Activated CD8-positive, alpha-beta T cell treated with anti-CD3 and anti-CD28 coated beads for 36 hours (primary cell): Measurements from ENCODE around the gene DHRS2. TPM values are rescaled to one million over a fixed set of nuclear protein-coding genes. Genes with fewer than 3 reads are reported as not detected.

ENCODE experiments used
- ATAC-seq: fragments of 200-7000 bp; cut with Tn5 transposase; one replicate; pipeline ENCODE4 v1.10.0; 2021; ENCODE audit warnings: mild to moderate bottlenecking, moderate library complexity
- CTCF ChIA-PET: fragments of 350-600 bp; sonication (Branson Sonifier 250); formaldehyde crosslinking; loops from one replicate; lab custom pipeline; 2021; ENCODE audit warnings: antibody characterized with exemption; lab: Charles Lee
- POLR2A ChIA-PET: fragments of 350-600 bp; sonication (Branson Sonifier 250); formaldehyde crosslinking; loops from one replicate; lab custom pipeline; 2021; ENCODE audit warnings: antibody characterized with exemption; lab: Charles Lee
- DNase-seq: peaks from one replicate; pipeline ENCODE4 v3.0.0-alpha.2; 2020
- H3K27ac Mint-ChIP-seq: one replicate; pipeline ENCODE4 v1.8.0; 2021; ENCODE audit warnings: mild to moderate bottlenecking, mixed read lengths
- H3K27me3 Mint-ChIP-seq: one replicate; pipeline ENCODE4 v1.8.0; 2021; ENCODE audit warnings: mixed read lengths
- H3K36me3 Mint-ChIP-seq: one replicate; pipeline ENCODE4 v1.8.0; 2021; ENCODE audit warnings: low read depth, mixed read lengths
- H3K4me1 Mint-ChIP-seq: one replicate; pipeline ENCODE4 v1.8.0; 2021; ENCODE audit warnings: low read depth, mixed read lengths
- H3K4me3 Mint-ChIP-seq: one replicate; pipeline ENCODE4 v1.8.0; 2021; ENCODE audit warnings: mild to moderate bottlenecking, moderate library complexity, mixed read lengths
- H3K9me3 Mint-ChIP-seq: one replicate; pipeline ENCODE4 v1.8.0; 2021; ENCODE audit warnings: mixed read lengths
- CTCF ChIP-seq: fragments of 200-600 bp; IDR thresholded peaks from one replicate; pipeline ENCODE4 v1.8.0; 2022; ENCODE audit warnings: antibody characterized with exemption, mild to moderate bottlenecking
- intact Hi-C: fragments of 100-400 bp; cut with micrococcal nuclease; formaldehyde crosslinking; loops from one replicate; pipeline ENCODE4 v1.10.0; 2022
- total RNA-seq, 2 experiments: library from RNA; stranded (reverse); gene quantifications; one replicate each; pipeline ENCODE4 v1.2.3, GENCODE V29; 2021

Gene DHRS2
- total RNA-seq, 2 experiments from 2014 or later, result 3.3 to 3.5 TPM

- Mint-ChIP-seq H3K36me3 (no peaks in the 10 kb centered on the region), H3K27me3 (no peaks in the 10 kb centered on the region), H3K9me3 (no peaks in the 10 kb centered on the region), H3K4me3 (no peak overlapping the region), H3K27ac (no peak overlapping the region), H3K4me1 (no peaks in the 10 kb centered on the region)
- ChIA-PET POLR2A (interaction anchor here (1.4 kb wide), 1 partner anchor 10 kb away, joined by 3 read pairs; no protein-coding TSS in a partner anchor), CTCF (interaction anchor here (1.2 to 1.3 kb wide), 3 partner anchors 11 to 26 kb away, joined by 3 to 8 read pairs (median 3); no protein-coding TSS in a partner anchor)
- no peak for DNase-seq
- intact Hi-C loops, result no loop called here
- ATAC-seq, result no peak
- no peak for TF ChIP-seq CTCF
Observed at GRCh38 chr14:23657959-23658470, 21.9 kb downstream of the DHRS2 start.

DNA sequence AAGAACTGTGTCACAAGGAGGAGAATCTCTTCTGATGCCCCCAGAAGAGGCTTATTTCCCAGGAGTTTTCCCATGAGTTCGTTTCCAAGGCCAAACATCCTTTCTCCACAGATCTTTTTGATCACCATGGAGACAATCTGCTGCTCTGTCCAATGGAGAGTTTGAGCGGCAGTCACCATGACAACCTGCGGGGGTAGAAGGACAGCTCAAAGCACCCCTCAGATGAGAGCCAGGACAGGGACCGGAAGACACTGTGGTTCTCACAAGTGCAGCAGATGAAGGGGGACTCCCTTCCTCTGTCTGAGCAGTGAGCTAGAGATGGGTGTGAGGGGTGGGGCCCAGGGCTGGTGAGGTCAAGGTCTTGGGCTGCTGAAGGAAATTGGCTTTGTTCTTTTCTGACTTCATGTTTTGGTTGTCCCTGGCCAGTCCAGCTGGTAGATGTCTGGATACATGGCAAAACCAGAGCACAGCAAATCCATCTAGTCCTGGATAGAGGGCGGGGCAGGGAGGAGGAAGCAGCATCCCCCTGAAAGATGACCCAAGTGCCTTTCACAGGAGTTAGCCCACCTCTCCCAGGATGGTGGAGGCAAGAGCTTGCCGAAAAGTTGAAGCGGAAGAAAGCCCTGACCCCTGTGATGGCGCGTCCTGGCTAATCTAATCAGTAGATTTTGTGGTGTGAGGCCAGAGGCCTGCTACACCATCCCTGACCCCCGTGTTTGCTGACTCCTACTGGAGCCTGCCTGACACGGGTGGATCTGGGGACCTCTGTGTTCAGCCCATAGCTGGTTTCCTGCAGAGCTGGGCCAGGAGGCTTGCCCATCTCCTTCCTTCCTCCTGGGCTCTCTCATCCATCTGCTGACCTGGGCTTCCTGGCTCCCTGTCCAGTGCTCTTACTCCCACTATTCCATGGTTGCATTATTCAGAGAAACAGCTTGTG, 24.4 kb downstream of the DHRS2 start:
- H3K27me3 Mint-ChIP-seq, result no peaks in the 10 kb centered on the region
- TF ChIP-seq CTCF, result no peak
- no peak overlapping the region for H3K27ac Mint-ChIP-seq
- H3K4me3 Mint-ChIP-seq, result no peak overlapping the region
- no peaks in the 10 kb centered on the region for H3K4me1 Mint-ChIP-seq
- intact Hi-C loops, result no loop called here
- no peaks in the 10 kb centered on the region for H3K9me3 Mint-ChIP-seq
- ChIA-PET CTCF (interaction anchor here (1.5 to 1.6 kb wide), 2 partner anchors 28 to 251 kb away, joined by 4 to 12 read pairs; no protein-coding TSS in a partner anchor), POLR2A (no interaction called here)
- ATAC-seq (peak; percentile 100), DNase-seq (peak; percentile 63)
- no peaks in the 10 kb centered on the region for H3K36me3 Mint-ChIP-seq

DNA sequence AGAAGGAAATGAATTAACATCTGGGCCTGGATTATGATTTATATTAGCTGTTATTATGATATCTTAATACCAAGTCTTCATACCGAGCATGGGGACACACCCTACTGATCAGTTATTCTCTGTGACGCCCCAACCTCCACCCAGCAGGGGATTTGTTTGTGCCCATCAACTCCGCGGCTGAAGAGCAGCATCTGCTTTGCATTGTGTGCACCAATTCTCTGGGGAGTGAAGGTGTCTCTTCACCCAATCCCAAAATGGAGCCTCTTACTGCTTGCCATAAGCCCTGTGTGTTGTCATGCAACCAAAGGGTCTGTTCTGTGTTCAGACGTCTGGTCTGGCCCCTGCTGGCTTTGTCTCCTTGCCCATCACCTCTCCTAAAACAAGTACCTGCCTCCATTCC, 25.4 kb downstream of the DHRS2 start:
- H3K4me3 Mint-ChIP-seq, result no peak overlapping the region
- ChIA-PET CTCF (no interaction called here), POLR2A (no interaction called here)
- TF ChIP-seq CTCF, result no peak
- no peak for DNase-seq
- H3K4me1 Mint-ChIP-seq, result no peaks in the 10 kb centered on the region
- no peak overlapping the region for H3K27ac Mint-ChIP-seq
- H3K9me3 Mint-ChIP-seq, result no peaks in the 10 kb centered on the region
- H3K36me3 Mint-ChIP-seq, result no peaks in the 10 kb centered on the region
- no peak for ATAC-seq
- intact Hi-C loops, result no loop called here
- H3K27me3 Mint-ChIP-seq, result no peaks in the 10 kb centered on the region

DNA sequence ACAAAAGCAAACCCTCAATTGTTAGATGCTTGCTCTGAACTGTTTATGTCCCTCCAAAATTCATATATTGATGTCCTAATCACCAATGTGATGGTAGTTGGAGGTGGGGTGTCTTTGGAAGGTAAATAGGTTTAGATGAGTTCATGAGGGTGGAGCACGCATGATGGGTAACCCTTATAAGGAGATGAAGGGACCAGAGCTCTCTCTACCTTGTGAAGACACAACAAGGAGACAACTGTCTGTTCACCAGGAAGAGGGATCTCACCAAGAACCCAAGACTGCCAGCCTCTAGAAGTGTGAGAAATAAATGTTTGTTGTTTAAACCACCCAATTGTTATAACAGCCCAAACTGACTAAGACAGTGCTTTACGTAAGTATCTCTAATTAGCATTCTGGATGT, 27.0 kb downstream of the DHRS2 start:
- ATAC-seq (no peak), DNase-seq (no peak)
- H3K27ac Mint-ChIP-seq, result no peak overlapping the region
- no peak overlapping the region for H3K4me3 Mint-ChIP-seq
- H3K4me1 Mint-ChIP-seq, result no peaks in the 10 kb centered on the region
- CTCF ChIA-PET, result interaction anchor here (1.2 kb wide), 1 partner anchor 31 kb away, joined by 3 read pairs; no protein-coding TSS in a partner anchor
- intact Hi-C loops, result no loop called here
- no peaks in the 10 kb centered on the region for H3K27me3 Mint-ChIP-seq
- POLR2A ChIA-PET, result no interaction called here
- no peaks in the 10 kb centered on the region for H3K9me3 Mint-ChIP-seq
- TF ChIP-seq CTCF, result no peak
- H3K36me3 Mint-ChIP-seq, result no peaks in the 10 kb centered on the region

DNA sequence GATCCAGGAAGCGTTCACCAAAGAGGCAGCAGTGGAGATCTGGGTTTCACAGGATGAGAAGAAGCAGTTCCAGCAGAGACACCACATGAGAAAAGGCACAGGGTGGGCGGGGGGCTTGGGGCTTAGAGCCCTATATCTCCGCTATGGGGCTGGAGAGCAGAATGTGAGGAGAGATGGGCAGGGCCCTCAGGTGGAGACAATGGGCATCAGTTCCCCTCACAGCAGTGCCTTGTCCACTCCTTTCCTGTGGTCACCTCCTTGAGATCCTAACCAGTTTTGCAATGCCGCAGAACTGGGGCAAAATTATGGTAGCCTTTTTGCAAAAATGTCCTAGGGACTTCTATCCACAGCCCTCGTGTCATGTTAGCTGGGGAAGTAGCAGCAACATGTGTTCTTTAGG, 27.5 kb downstream of the DHRS2 start:
- H3K4me3 Mint-ChIP-seq, result no peak overlapping the region
- intact Hi-C loops, result no loop called here
- H3K36me3 Mint-ChIP-seq, result no peaks in the 10 kb centered on the region
- DNase-seq, result no peak
- no peak overlapping the region for H3K27ac Mint-ChIP-seq
- H3K27me3 Mint-ChIP-seq, result no peaks in the 10 kb centered on the region
- no peaks in the 10 kb centered on the region for H3K4me1 Mint-ChIP-seq
- no peak for TF ChIP-seq CTCF
- ChIA-PET POLR2A (no interaction called here), CTCF (interaction anchor here (1.3 kb wide), 1 partner anchor 264 kb away, joined by 3 read pairs; no protein-coding TSS in a partner anchor)
- no peak for ATAC-seq
- no peaks in the 10 kb centered on the region for H3K9me3 Mint-ChIP-seq
